Suprapubic skin (tissue), 4 donors: ENCODE measurements around the gene LAIR2.

Source experiments
- POLR2A ChIP-seq, 2 donors: fragments of 450-650 bp; IDR thresholded peaks; one replicate each; pipeline ENCODE4 v1.6.1; 2017; ENCODE audit warnings: antibody characterized with exemption in 2 of 2, mild to moderate bottlenecking in 2 of 2, moderate library complexity in 2 of 2
- POLR2AphosphoS5 ChIP-seq, 3 donors: sonication (generic); formaldehyde crosslinking; IDR thresholded peaks; one replicate each; pipeline ENCODE4 v1.6.1; 2017; ENCODE audit warnings: antibody characterized with exemption in 3 of 3
- TF ChIP-seq, protein P1 (sequence below), 2 donors: fragments of 200-600 bp in 1 of 2; fragments of 450-650 bp in 1 of 2; sonication (generic) in 1 of 2; IDR thresholded peaks; one replicate each; pipeline ENCODE4 v1.5.1; 2016 to 2019; ENCODE audit warnings: antibody characterized with exemption in 2 of 2, mild to moderate bottlenecking in 1 of 2, moderate library complexity in 1 of 2

DNA sequence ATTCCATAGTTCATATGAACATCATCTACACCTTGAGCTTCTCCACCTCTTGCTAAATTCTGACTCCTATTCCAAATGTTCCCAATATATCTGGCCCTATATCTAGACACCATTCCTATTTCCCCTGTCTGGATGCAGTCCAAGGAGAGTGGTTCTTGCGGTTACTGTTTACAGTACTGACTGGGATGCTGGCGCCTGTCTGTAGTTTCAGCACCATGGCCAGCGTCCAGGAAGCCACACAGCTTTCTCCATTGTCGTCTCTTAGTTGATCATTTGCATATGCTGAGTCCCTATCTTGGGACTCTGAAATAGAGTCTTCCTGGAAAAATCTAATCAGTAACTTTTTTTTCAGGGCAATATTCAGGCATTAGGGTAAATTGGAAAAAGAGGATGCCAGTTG, 14.9 kb downstream of the LAIR2 start:
- no peak for TF ChIP-seq POLR2A (IDR thresholded peaks at IDR 0.05)
- TF ChIP-seq, protein P1, sequence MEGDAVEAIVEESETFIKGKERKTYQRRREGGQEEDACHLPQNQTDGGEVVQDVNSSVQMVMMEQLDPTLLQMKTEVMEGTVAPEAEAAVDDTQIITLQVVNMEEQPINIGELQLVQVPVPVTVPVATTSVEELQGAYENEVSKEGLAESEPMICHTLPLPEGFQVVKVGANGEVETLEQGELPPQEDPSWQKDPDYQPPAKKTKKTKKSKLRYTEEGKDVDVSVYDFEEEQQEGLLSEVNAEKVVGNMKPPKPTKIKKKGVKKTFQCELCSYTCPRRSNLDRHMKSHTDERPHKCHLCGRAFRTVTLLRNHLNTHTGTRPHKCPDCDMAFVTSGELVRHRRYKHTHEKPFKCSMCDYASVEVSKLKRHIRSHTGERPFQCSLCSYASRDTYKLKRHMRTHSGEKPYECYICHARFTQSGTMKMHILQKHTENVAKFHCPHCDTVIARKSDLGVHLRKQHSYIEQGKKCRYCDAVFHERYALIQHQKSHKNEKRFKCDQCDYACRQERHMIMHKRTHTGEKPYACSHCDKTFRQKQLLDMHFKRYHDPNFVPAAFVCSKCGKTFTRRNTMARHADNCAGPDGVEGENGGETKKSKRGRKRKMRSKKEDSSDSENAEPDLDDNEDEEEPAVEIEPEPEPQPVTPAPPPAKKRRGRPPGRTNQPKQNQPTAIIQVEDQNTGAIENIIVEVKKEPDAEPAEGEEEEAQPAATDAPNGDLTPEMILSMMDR (IDR thresholded peaks at IDR 0.05) = no peak
- no peak for TF ChIP-seq POLR2AphosphoS5 (IDR thresholded peaks at IDR 0.05)
